OCI-LY1 (cell line): ENCODE measurements around the gene PSMC3IP.

Source experiments
- EZH2 ChIP-seq: fragments of 200-600 bp; sonication (generic), shearing (Covaris generic); IDR thresholded peaks from 2 replicates; pipeline ENCODE4 v1.8.0; 2017; ENCODE audit warnings: borderline replicate concordance, mixed run types, mild to moderate bottlenecking, antibody characterized with exemption, low read length, moderate library complexity, mixed read lengths
- TF ChIP-seq, protein P1 (sequence below): fragments of 200-600 bp; sonication (generic), shearing (Covaris generic); IDR thresholded peaks from 2 replicates; pipeline ENCODE4 v1.5.1; 2017; ENCODE audit warnings: mild to moderate bottlenecking, antibody characterized with exemption, low read length, moderate library complexity, mixed read lengths

- TF ChIP-seq, protein P1, sequence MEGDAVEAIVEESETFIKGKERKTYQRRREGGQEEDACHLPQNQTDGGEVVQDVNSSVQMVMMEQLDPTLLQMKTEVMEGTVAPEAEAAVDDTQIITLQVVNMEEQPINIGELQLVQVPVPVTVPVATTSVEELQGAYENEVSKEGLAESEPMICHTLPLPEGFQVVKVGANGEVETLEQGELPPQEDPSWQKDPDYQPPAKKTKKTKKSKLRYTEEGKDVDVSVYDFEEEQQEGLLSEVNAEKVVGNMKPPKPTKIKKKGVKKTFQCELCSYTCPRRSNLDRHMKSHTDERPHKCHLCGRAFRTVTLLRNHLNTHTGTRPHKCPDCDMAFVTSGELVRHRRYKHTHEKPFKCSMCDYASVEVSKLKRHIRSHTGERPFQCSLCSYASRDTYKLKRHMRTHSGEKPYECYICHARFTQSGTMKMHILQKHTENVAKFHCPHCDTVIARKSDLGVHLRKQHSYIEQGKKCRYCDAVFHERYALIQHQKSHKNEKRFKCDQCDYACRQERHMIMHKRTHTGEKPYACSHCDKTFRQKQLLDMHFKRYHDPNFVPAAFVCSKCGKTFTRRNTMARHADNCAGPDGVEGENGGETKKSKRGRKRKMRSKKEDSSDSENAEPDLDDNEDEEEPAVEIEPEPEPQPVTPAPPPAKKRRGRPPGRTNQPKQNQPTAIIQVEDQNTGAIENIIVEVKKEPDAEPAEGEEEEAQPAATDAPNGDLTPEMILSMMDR: no peak
- TF ChIP-seq EZH2: no peak
Measured at GRCh38 chr17:42553161-42553818, 24.2 kb downstream of the PSMC3IP start.
